Stomach (tissue), 4 donors: ENCODE results near the gene FCRL4.

Experiments used
- CTCF ChIP-seq, 7 experiments: fragments of 450-650 bp in 4 of 7; fragments of 200-600 bp in 3 of 7; sonication (generic) in 3 of 7; IDR thresholded peaks; one replicate each; pipeline ENCODE4 v1.5.1; 2016 to 2019; ENCODE audit warnings: antibody characterized with exemption in 7 of 7, control low read depth in 2 of 7, mild to moderate bottlenecking in 1 of 7
- POLR2A ChIP-seq, 4 donors: fragments of 450-650 bp; IDR thresholded peaks; one replicate each; pipeline ENCODE4 v1.6.1; 2016; ENCODE audit warnings: antibody characterized with exemption in 4 of 4, control low read depth in 2 of 4, mild to moderate bottlenecking in 1 of 4, moderate library complexity in 1 of 4

GRCh38 chr1:157622471-157622870, 24.6 kb upstream of the FCRL4 start:
- TF ChIP-seq CTCF (IDR thresholded peaks at IDR 0.05) (no peak), POLR2A (IDR thresholded peaks at IDR 0.05) (no peak)
